GM11168 (cell line): ENCODE results near the gene RFC1.
"Not testable (repeated sequence)": the region's sequence is repeated elsewhere in the genome, so short reads cannot be mapped to it uniquely, and the experiment has no call there.

ENCODE experiments used
- in situ Hi-C: fragments of 300-500 bp; cut with MboI; formaldehyde crosslinking; loops from one replicate; pipeline ENCODE4 v1.12.0; 2022; ENCODE audit warnings: low sequenced_read_pairs; ENCODE audit not compliant: unreplicated experiment

Gene RFC1

GRCh38 chr4:39353478-39354253 lies 12.5 kb downstream of the RFC1 start:
- in situ Hi-C loops = no loop called here

- in situ Hi-C loops = not testable (repeated sequence)
These were observed 13.0 kb downstream of the RFC1 start for GRCh38 chr4:39353149-39353477.

- in situ Hi-C loops = no loop called here
These were observed 16.8 kb downstream of the RFC1 start for GRCh38 chr4:39349326-39349725.

GRCh38 chr4:39348371-39349315 lies 17.5 kb downstream of the RFC1 start:
- in situ Hi-C loops = no loop called here

GRCh38 chr4:39346856-39347519 lies 19.2 kb downstream of the RFC1 start:
- in situ Hi-C loops = no loop called here

GRCh38 chr4:39342731-39343130 lies 23.4 kb downstream of the RFC1 start:
- in situ Hi-C loops = no loop called here

GRCh38 chr4:39341075-39341725 lies 25.0 kb downstream of the RFC1 start:
- in situ Hi-C loops = no loop called here

GRCh38 chr4:39339968-39340367 lies 26.2 kb downstream of the RFC1 start:
- in situ Hi-C loops = no loop called here

GRCh38 chr4:39337841-39338240 lies 28.3 kb downstream of the RFC1 start:
- in situ Hi-C loops = no loop called here

- in situ Hi-C loops = no loop called here
These were observed 30.6 kb downstream of the RFC1 start for GRCh38 chr4:39335566-39335965.

- in situ Hi-C loops = no loop called here
These were observed 35.0 kb downstream of the RFC1 start for GRCh38 chr4:39331191-39331590.

- in situ Hi-C loops = no loop called here
These were observed 35.8 kb downstream of the RFC1 start for GRCh38 chr4:39330353-39330752.

- in situ Hi-C loops = no loop called here
These were observed 39.6 kb downstream of the RFC1 start for GRCh38 chr4:39326468-39326977.

- in situ Hi-C loops = no loop called here
These were observed 41.1 kb downstream of the RFC1 start for GRCh38 chr4:39324897-39325613.

- in situ Hi-C loops = no loop called here
These were observed 41.7 kb downstream of the RFC1 start for GRCh38 chr4:39324446-39324845.

- in situ Hi-C loops = no loop called here
These were observed 42.3 kb downstream of the RFC1 start for GRCh38 chr4:39323821-39324220.

- in situ Hi-C loops = no loop called here
These were observed 45.6 kb downstream of the RFC1 start for GRCh38 chr4:39320381-39321115.

GRCh38 chr4:39319676-39320075 lies 46.5 kb downstream of the RFC1 start:
- in situ Hi-C loops = no loop called here

- in situ Hi-C loops = no loop called here
These were observed 53.3 kb downstream of the RFC1 start for GRCh38 chr4:39312816-39313215.
